Right kidney (tissue), 9 donors: Measurements from ENCODE around the gene RBP7.
"Not testable (repeated sequence)": the region's sequence is repeated elsewhere in the genome, so short reads cannot be mapped to it uniquely, and the experiment has no call there.

Source experiments
- DNase-seq: peaks from one replicate; pipeline ENCODE4 v3.0.0-alpha.2; 2016
- long read RNA-seq, 8 donors: transcript quantifications; one replicate each; lab custom pipeline, GENCODE V29; 2026

RBP7 gene
- long read RNA-seq, donor 1, transcript RBP7-201 (4 exons, 636 nt), result major isoform, 21 of 21 reads
- long read RNA-seq, donor 1, partial matches to known transcripts, result 0 of 21 reads
- long read RNA-seq, donor 1, other reads (novel, unspliced or antisense), result 0 of 21 reads
- long read RNA-seq, donor 2, transcript RBP7-201 (4 exons, 636 nt), result major isoform, 9 of 9 reads
- long read RNA-seq, donor 2, partial matches to known transcripts, result 0 of 9 reads
- long read RNA-seq, donor 2, other reads (novel, unspliced or antisense), result 0 of 9 reads
- long read RNA-seq, donor 3, partial matches to known transcripts, result 0 of 2 reads
- long read RNA-seq, donor 3, other reads (novel, unspliced or antisense), result 0 of 2 reads
- long read RNA-seq, donor 4, transcript RBP7-201 (4 exons, 636 nt), result major isoform, 14 of 14 reads
- long read RNA-seq, donor 4, partial matches to known transcripts, result 0 of 14 reads
- long read RNA-seq, donor 4, other reads (novel, unspliced or antisense), result 0 of 14 reads
- long read RNA-seq, donor 5, transcript RBP7-201 (4 exons, 636 nt), result major isoform, 11 of 11 reads
- long read RNA-seq, donor 5, partial matches to known transcripts, result 0 of 11 reads
- long read RNA-seq, donor 5, other reads (novel, unspliced or antisense), result 0 of 11 reads
- long read RNA-seq, donor 6, transcript RBP7-201 (4 exons, 636 nt), result major isoform, 12 of 12 reads
- long read RNA-seq, donor 6, partial matches to known transcripts, result 0 of 12 reads
- long read RNA-seq, donor 6, other reads (novel, unspliced or antisense), result 0 of 12 reads
- long read RNA-seq, donor 7, transcript RBP7-201 (4 exons, 636 nt), result major isoform, 17 of 17 reads
- long read RNA-seq, donor 7, partial matches to known transcripts, result 0 of 17 reads
- long read RNA-seq, donor 7, other reads (novel, unspliced or antisense), result 0 of 17 reads
- long read RNA-seq, donor 8, transcript RBP7-201 (4 exons, 636 nt), result major isoform, 15 of 15 reads
- long read RNA-seq, donor 8, partial matches to known transcripts, result 0 of 15 reads
- long read RNA-seq, donor 8, other reads (novel, unspliced or antisense), result 0 of 15 reads

DNA sequence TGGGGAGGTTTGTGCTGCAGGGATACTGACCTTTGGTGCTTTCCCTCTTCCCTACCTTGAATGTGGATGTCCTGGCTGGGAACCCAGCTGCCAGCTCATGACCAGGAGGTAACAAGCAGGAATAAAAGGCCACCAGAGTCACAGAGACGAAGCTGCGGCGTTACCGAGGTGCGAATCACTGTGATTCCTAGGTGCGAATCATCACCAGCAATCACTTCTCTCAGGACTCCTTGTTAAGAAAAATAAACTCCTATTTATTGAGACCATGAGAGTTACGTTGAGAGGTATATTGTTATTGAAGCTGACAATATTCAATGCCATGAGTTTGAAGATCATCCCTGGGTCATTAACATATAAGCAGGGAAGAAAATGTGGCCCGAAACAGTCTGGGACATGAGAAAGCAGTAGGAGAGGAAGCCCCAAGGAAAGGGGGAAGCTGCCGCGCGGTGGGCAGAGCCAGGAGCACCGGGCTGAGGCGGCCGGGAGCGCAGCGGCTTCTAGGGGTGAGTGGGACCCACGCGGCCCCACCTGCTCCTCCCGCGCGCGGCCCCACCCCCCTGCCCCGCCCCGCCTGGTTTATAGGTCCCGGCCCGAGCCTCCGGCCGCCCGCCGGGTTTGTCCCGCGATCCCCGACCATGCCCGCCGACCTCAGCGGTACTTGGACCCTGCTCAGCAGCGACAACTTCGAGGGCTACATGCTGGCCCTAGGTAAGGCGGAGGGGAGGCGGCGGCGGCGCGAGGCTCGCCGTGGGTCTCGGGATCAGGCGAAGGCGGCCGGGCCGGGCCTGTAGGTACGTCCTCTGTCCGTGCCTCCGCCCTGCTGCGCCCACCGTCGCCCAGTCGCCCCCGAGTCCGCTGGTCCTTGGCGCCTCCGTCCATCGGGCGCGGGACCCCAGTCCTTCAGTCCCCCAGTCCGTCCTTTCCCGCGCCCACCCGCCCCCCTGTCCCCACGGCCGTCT, at the start of gene RBP7:
TSS of gene RBP7 (plus strand) at position 605 of the 959 bp plus-strand sequence. CDS start at position 636, 31 bp downstream.
- peak; percentile 59 for DNase-seq

- no peak for DNase-seq
Measured at GRCh38 chr1:9957726-9958125, 39.3 kb upstream of the RBP7 start.

GRCh38 chr1:9960011-9960410, 37.0 kb upstream of the RBP7 start:
- DNase-seq, result no peak

- DNase-seq, result peak; percentile 13
Measured at GRCh38 chr1:9960706-9961562, 36.1 kb upstream of the RBP7 start.

DNA sequence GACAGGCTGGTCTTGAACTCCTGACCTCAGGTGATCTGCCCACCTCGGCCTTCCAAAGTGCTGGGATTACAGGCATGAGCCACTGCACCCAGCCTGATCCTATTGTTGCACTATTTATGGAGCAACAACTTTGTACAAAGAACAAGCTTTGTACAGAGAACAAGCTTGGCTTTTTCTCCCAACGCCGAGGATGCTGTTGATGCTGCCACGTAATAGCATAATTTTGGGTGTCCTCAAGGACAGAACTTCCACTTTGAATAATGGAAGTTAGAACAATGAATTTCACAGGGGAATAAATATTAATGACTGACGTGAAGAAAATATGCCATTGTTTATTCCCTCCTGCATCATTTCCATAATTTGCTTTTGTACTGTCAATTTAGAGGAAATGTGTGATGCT, 12.8 kb upstream of the RBP7 start:
- DNase-seq, result no peak

DNA sequence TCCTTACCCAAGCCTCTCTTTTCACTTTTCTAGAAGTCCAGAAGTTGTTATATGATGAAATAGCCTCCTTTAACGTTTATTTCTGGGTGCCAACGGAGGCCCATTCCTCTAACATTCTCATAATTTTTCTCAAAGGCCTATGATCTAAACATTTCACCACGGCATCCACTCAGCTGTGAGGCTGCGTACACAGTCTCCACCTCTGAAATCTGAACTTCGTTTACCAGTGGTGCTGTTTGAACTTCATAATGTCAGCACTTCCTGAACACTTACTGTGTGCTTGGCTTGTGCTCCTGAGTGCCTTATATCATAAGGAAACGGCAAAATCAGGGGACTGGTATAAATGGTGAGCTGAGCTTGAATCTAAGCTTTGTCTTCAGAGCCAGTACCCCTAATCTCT, 12.0 kb upstream of the RBP7 start:
- DNase-seq, result no peak

- no peak for DNase-seq
Measured at GRCh38 chr1:9989773-9990172, 7.3 kb upstream of the RBP7 start.

- no peak for DNase-seq
Measured at GRCh38 chr1:9990944-9991343, 6.1 kb upstream of the RBP7 start.

GRCh38 chr1:9992910-9993309, 4.1 kb upstream of the RBP7 start:
- no peak for DNase-seq

DNA sequence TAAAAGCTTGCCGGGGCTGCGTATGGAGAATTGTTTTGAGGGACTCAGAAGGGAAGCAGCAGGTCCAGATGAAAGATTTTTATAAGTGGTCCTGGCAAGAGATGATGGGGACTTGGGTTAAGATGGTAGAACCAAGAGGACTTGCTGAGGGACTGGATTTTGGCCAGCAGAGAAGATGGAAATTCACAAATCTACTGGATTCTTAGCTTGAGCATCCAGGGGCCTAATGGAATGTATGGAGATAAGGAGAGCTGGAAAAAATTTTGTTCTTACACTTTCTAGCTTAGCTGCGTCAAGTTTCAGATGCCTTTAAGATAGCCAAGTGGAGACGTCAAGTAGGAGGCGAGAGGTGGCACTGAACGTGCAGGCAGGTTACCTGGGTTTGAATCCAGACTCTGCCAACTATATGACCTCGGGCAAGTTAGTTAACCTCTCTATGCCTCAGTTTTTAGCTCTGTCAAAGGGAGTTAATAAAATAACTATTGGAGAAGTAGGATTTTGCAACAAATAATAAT, 3.4 kb upstream of the RBP7 start:
- DNase-seq, result no peak

- no peak for DNase-seq
Measured at GRCh38 chr1:10001016-10001665, 4.1 kb downstream of the RBP7 start.

DNA sequence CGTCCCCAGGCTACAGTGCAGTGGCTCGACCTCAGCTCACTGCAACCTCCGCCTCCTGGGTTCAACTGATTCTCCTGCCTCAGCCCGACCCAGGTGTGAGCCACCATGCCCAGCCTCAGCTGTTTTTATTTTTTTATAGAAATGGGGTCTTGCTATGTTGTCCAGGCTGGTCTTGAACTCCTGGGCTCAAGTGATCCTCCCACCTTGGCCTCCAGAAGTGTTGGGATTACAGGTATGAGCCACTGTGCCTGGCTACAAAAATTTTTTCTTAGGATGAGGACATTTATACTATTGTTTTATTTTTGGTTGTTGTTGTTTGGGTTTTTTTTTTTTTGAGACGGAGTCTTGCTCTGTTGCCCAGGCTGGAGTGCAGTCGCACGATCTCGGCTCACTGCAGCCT, 8.2 kb downstream of the RBP7 start:
- DNase-seq, result not testable (repeated sequence)

- DNase-seq, result no peak
Measured at GRCh38 chr1:10007169-10007568, 10.1 kb downstream of the RBP7 start.

DNA sequence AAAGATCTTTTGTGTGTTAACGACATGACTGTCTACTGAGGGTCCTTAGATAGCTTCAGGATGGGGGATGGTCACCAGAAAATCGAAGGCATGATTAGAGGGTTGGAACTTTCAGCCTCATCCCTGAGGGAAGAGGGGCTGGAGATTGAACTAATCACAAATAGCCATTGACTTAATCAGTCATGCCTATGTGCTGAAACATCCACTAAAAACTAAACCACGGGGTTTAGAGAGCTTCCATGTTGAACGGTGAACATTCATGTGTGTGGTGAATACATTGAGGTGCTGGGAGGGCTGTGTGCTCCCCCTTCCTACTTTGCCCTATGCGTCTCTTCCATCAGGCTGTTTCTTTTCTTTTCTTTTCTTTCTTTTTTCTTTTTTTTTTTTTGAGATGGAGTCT, 17.0 kb downstream of the RBP7 start:
- no peak for DNase-seq

- DNase-seq, result no peak
Measured at GRCh38 chr1:10019561-10019960, 22.5 kb downstream of the RBP7 start.

GRCh38 chr1:10020086-10020485, 23.1 kb downstream of the RBP7 start:
- DNase-seq, result no peak

DNA sequence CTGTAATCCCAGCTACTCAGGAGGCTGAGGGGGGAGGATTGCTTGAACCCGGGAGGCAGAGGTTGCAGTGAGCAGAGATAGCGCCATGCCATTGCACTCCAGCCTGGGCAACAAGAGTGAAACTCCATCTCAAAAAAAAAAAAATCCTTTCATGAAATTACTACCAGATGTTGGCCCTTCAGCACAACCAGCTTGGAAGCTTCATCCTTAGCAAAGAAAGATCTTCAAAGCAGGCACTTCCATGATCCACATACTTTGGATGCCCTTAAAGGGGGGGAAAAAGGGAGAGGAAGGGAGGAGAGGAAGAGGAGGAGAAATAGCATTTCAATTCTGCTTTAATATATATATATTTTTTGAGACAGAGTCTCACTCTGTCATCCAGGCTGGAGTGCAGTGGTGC, 23.6 kb downstream of the RBP7 start:
- not testable (repeated sequence) for DNase-seq

DNA sequence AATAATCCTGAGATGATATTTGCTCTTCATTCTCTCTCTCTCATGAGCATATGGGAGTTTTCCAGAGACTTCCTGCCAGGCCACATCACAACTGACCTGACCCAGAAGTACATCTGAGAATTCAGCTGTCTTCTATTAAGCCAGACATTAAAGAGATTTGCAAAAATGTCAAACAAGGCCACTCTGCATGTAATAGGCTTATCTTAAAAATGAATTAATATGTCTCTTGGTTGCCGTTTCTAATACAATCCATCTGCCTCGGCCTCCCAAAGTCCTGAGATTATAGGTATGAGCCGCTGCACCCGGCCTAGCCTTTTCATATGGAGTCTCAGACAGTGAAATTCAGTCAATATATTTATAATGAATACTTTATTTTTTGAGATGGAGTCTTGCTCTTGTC, 25.0 kb downstream of the RBP7 start:
- not testable (repeated sequence) for DNase-seq

DNA sequence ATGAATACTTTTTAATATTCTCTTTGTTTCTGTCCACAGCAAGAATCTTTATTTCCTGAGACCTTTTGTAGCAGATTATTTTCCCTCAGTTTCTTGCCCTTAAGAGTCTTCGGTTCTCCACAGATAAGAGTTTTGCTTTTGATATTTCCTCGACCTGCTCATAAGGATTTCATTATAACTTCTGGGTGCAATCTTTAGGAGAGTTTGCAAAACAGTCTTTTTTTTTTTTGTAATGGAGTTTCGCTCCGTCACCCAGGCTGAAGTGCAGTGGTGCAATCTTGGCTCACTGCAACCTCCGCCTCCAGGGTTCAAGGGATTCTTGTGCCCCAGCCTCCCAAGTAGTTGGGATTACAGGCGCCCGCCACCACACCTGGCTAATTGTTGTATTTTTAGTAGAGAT, 25.6 kb downstream of the RBP7 start:
- DNase-seq, result no peak

DNA sequence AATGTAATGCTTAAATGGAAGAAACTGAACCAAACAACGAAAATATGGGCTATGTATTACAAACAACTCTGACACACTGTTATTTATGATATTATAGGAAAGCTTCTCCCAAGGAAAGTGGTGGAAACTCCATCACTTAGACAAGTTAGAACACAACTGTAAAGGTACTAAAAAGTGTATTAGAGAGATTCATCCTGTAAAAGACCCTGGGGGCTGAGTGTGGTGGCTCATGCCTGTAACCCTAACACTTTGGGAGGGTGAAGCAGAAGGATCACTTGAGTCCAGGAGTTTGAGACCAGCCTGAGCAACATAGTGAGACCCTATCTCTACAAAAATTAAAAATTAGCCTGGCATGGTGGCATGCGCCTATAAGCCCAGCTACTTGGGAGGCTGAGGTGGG, 28.3 kb downstream of the RBP7 start:
- DNase-seq, result no peak
